ENCODE data around the gene CNIH2.
A peak's percentile ranks its signal among the peaks of the same experiment; 100 is the strongest.
"Not testable (repeated sequence)": the region's sequence is repeated elsewhere in the genome, so short reads cannot be mapped to it uniquely, and the experiment has no call there.

Gene CNIH2

GRCh38 chr11:66318600-66318970, 40.6 kb downstream of the CNIH2 start:
- H3K36me3 ChIP-seq (ENCODE audit: control insufficient read depth in 1 of 2, insufficient read depth in 2 of 2, low read length in 2 of 2), result no peaks in the 10 kb centered on the region
- H3K4me3 ChIP-seq (ENCODE audit: low read depth in 1 of 2, low read length in 2 of 2), result no peak overlapping the region
- no peak overlapping the region for H3K27ac ChIP-seq (ENCODE audit: low read length)
- H3K4me1 ChIP-seq (ENCODE audit: control insufficient read depth in 1 of 2, insufficient read depth in 2 of 2, low read length in 2 of 2), result peaks cover 10 to 59% of the 10 kb centered on the region in 2 donors
- H3K27me3 ChIP-seq (ENCODE audit: low read depth, low read length), result no peaks in the 10 kb centered on the region
- no peaks in the 10 kb centered on the region for H3K9me3 ChIP-seq (ENCODE audit: control insufficient read depth in 1 of 2, low read length in 2 of 2)

- not testable (repeated sequence) for H3K27ac ChIP-seq (ENCODE audit: low read length); H3K36me3 ChIP-seq (ENCODE audit: control insufficient read depth in 1 of 2, insufficient read depth in 2 of 2, low read length in 2 of 2); H3K4me3 ChIP-seq (ENCODE audit: low read depth in 1 of 2, low read length in 2 of 2); H3K9me3 ChIP-seq (ENCODE audit: control insufficient read depth in 1 of 2, low read length in 2 of 2); H3K27me3 ChIP-seq (ENCODE audit: low read depth, low read length)
- peaks cover 13 to 42% of the 10 kb centered on the region in 2 donors for H3K4me1 ChIP-seq (ENCODE audit: control insufficient read depth in 1 of 2, insufficient read depth in 2 of 2, low read length in 2 of 2)
These were observed 42.3 kb downstream of the CNIH2 start for GRCh38 chr11:66320289-66320688.

- H3K36me3 ChIP-seq (ENCODE audit: control insufficient read depth in 1 of 2, insufficient read depth in 2 of 2, low read length in 2 of 2); H3K9me3 ChIP-seq (ENCODE audit: control insufficient read depth in 1 of 2, low read length in 2 of 2); H3K27ac ChIP-seq (ENCODE audit: low read length); H3K4me3 ChIP-seq (ENCODE audit: low read depth in 1 of 2, low read length in 2 of 2); H3K27me3 ChIP-seq (ENCODE audit: low read depth, low read length): not testable (repeated sequence)
- H3K4me1 ChIP-seq (ENCODE audit: control insufficient read depth in 1 of 2, insufficient read depth in 2 of 2, low read length in 2 of 2), result peaks cover 13 to 38% of the 10 kb centered on the region in 2 donors
These were observed 42.8 kb downstream of the CNIH2 start for GRCh38 chr11:66320748-66321147.

- Histone ChIP-seq H3K27ac (ENCODE audit: low read length) (no peak overlapping the region), H3K9me3 (ENCODE audit: control insufficient read depth in 1 of 2, low read length in 2 of 2) (no peaks in the 10 kb centered on the region), H3K36me3 (ENCODE audit: control insufficient read depth in 1 of 2, insufficient read depth in 2 of 2, low read length in 2 of 2) (no peaks in the 10 kb centered on the region), H3K4me1 (ENCODE audit: control insufficient read depth in 1 of 2, insufficient read depth in 2 of 2, low read length in 2 of 2) (peaks cover 13 to 33% of the 10 kb centered on the region in 2 donors), H3K27me3 (ENCODE audit: low read depth, low read length) (no peaks in the 10 kb centered on the region), H3K4me3 (ENCODE audit: low read depth in 1 of 2, low read length in 2 of 2) (no peak overlapping the region)
These were observed 43.6 kb downstream of the CNIH2 start for GRCh38 chr11:66321606-66322005.

- Histone ChIP-seq H3K9me3 (ENCODE audit: control insufficient read depth in 1 of 2, low read length in 2 of 2) (no peaks in the 10 kb centered on the region), H3K36me3 (ENCODE audit: control insufficient read depth in 1 of 2, insufficient read depth in 2 of 2, low read length in 2 of 2) (no peaks in the 10 kb centered on the region), H3K4me3 (ENCODE audit: low read depth in 1 of 2, low read length in 2 of 2) (no peak overlapping the region), H3K27me3 (ENCODE audit: low read depth, low read length) (no peaks in the 10 kb centered on the region), H3K27ac (ENCODE audit: low read length) (no peak overlapping the region), H3K4me1 (ENCODE audit: control insufficient read depth in 1 of 2, insufficient read depth in 2 of 2, low read length in 2 of 2) (peaks cover 8 to 30% of the 10 kb centered on the region in 2 donors)
These were observed 44.9 kb downstream of the CNIH2 start for GRCh38 chr11:66322732-66323427.

- Histone ChIP-seq H3K9me3 (ENCODE audit: control insufficient read depth in 1 of 2, low read length in 2 of 2) (no peaks in the 10 kb centered on the region), H3K36me3 (ENCODE audit: control insufficient read depth in 1 of 2, insufficient read depth in 2 of 2, low read length in 2 of 2) (no peaks in the 10 kb centered on the region), H3K4me3 (ENCODE audit: low read depth in 1 of 2, low read length in 2 of 2) (no peak overlapping the region), H3K27ac (ENCODE audit: low read length) (no peak overlapping the region), H3K27me3 (ENCODE audit: low read depth, low read length) (no peaks in the 10 kb centered on the region), H3K4me1 (ENCODE audit: control insufficient read depth in 1 of 2, insufficient read depth in 2 of 2, low read length in 2 of 2) (peaks cover 10 to 30% of the 10 kb centered on the region in 2 donors)
These were observed 45.7 kb downstream of the CNIH2 start for GRCh38 chr11:66323684-66324083.

- no peak overlapping the region for H3K4me3 ChIP-seq (ENCODE audit: low read depth in 1 of 2, low read length in 2 of 2)
- no peaks in the 10 kb centered on the region for H3K27me3 ChIP-seq (ENCODE audit: low read depth, low read length)
- peaks cover 11 to 26% of the 10 kb centered on the region in 2 donors for H3K4me1 ChIP-seq (ENCODE audit: control insufficient read depth in 1 of 2, insufficient read depth in 2 of 2, low read length in 2 of 2)
These were observed 46.7 kb downstream of the CNIH2 start for GRCh38 chr11:66324664-66325063.

GRCh38 chr11:66325263-66325671, 47.3 kb downstream of the CNIH2 start:
- no peaks in the 10 kb centered on the region for H3K27me3 ChIP-seq (ENCODE audit: low read depth, low read length)
- H3K9me3 ChIP-seq (ENCODE audit: control insufficient read depth in 1 of 2, low read length in 2 of 2), result no peaks in the 10 kb centered on the region
- no peak overlapping the region for H3K4me3 ChIP-seq (ENCODE audit: low read depth in 1 of 2, low read length in 2 of 2)
- H3K4me1 ChIP-seq (ENCODE audit: control insufficient read depth in 1 of 2, insufficient read depth in 2 of 2, low read length in 2 of 2), result peaks cover 11 to 26% of the 10 kb centered on the region in 2 donors
- H3K27ac ChIP-seq (ENCODE audit: low read length), result no peak overlapping the region
- no peaks in the 10 kb centered on the region for H3K36me3 ChIP-seq (ENCODE audit: control insufficient read depth in 1 of 2, insufficient read depth in 2 of 2, low read length in 2 of 2)

More at GRCh38 chr11:66324664-66325063, 46.7 kb downstream of the CNIH2 start:
- no peaks in the 10 kb centered on the region for H3K36me3 ChIP-seq (ENCODE audit: control insufficient read depth in 1 of 2, insufficient read depth in 2 of 2, low read length in 2 of 2)
- H3K27ac ChIP-seq (ENCODE audit: low read length), result no peak overlapping the region
- no peaks in the 10 kb centered on the region for H3K9me3 ChIP-seq (ENCODE audit: control insufficient read depth in 1 of 2, low read length in 2 of 2)

GRCh38 chr11:66326261-66327111, 48.5 kb downstream of the CNIH2 start:
- H3K27me3 ChIP-seq (ENCODE audit: low read depth, low read length), result no peaks in the 10 kb centered on the region
- H3K4me1 ChIP-seq (ENCODE audit: control insufficient read depth in 1 of 2, insufficient read depth in 2 of 2, low read length in 2 of 2), result peaks cover 11 to 26% of the 10 kb centered on the region in 2 donors
- H3K9me3 ChIP-seq (ENCODE audit: control insufficient read depth in 1 of 2, low read length in 2 of 2), result no peaks in the 10 kb centered on the region
- H3K36me3 ChIP-seq (ENCODE audit: control insufficient read depth in 1 of 2, insufficient read depth in 2 of 2, low read length in 2 of 2), result no peaks in the 10 kb centered on the region
- no peak overlapping the region for H3K27ac ChIP-seq (ENCODE audit: low read length)
- H3K4me3 ChIP-seq (ENCODE audit: low read depth in 1 of 2, low read length in 2 of 2), result no peak overlapping the region

- H3K4me1 ChIP-seq (ENCODE audit: control insufficient read depth in 1 of 2, insufficient read depth in 2 of 2, low read length in 2 of 2), result peaks cover 11 to 23% of the 10 kb centered on the region in 2 donors
- H3K27ac ChIP-seq (ENCODE audit: low read length), result peak overlapping the region; percentile 60
- H3K27me3 ChIP-seq (ENCODE audit: low read depth, low read length), result no peaks in the 10 kb centered on the region
- H3K36me3 ChIP-seq (ENCODE audit: control insufficient read depth in 1 of 2, insufficient read depth in 2 of 2, low read length in 2 of 2), result peaks cover under 1 to 4% of the 10 kb centered on the region in 2 donors
- H3K4me3 ChIP-seq (ENCODE audit: low read depth in 1 of 2, low read length in 2 of 2), result no peak overlapping the region
- no peaks in the 10 kb centered on the region for H3K9me3 ChIP-seq (ENCODE audit: control insufficient read depth in 1 of 2, low read length in 2 of 2)
These were observed 49.4 kb downstream of the CNIH2 start for GRCh38 chr11:66327171-66328030.

- H3K4me1 ChIP-seq (ENCODE audit: control insufficient read depth in 1 of 2, insufficient read depth in 2 of 2, low read length in 2 of 2), result peaks cover 11 to 23% of the 10 kb centered on the region in 2 donors
- no peak overlapping the region for H3K4me3 ChIP-seq (ENCODE audit: low read depth in 1 of 2, low read length in 2 of 2)
- peaks cover 5 to 8% of the 10 kb centered on the region in 2 donors for H3K36me3 ChIP-seq (ENCODE audit: control insufficient read depth in 1 of 2, insufficient read depth in 2 of 2, low read length in 2 of 2)
- H3K9me3 ChIP-seq (ENCODE audit: control insufficient read depth in 1 of 2, low read length in 2 of 2), result no peaks in the 10 kb centered on the region
- no peak overlapping the region for H3K27ac ChIP-seq (ENCODE audit: low read length)
- H3K27me3 ChIP-seq (ENCODE audit: low read depth, low read length), result no peaks in the 10 kb centered on the region
These were observed 50.0 kb downstream of the CNIH2 start for GRCh38 chr11:66328031-66328301.

Measured in muscle layer of duodenum (tissue), 2 donors.